ENCODE measurements around the gene TINAG. TPM values are rescaled to one million over a fixed set of nuclear protein-coding genes. Genes with fewer than 3 reads are reported as not detected.
A peak's percentile ranks its signal among the peaks of the same experiment; 100 is the strongest.

Gene TINAG
- total RNA-seq, 1 experiment from 2014 or later = not detected

DNA sequence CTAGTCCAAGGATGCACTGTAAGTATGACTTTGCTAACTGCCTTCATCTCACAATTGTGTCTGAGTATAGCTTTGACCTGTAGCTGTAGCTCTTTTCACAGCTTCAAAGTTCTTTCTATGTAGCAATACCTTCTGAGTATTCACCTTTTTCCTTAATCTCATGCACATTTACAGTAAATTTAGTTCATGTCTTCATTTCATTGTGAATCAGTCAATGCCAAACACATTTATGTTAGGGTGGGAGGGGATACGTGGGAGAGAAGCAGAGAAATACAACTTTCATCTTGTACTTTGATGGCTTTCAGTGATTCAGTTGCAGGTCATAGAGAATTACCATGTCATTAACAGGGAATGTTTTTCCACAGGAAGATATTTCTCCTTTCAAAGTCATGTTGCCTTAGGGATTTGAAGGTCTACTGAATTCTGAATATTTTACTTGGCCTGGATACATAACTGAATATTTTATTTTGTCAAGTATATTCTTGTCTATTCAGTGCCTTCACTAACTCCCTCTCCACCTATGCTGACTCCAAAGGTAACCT is 119.2 kb downstream of the TINAG start:
- H3K9me2 ChIP-seq (ENCODE audit: insufficient read depth) = no peaks in the 10 kb centered on the region
- intact Hi-C loops (cut with micrococcal nuclease) = no loop called here
- TF ChIP-seq MAX (IDR thresholded peaks at IDR 0.05) (no peak), POLR2AphosphoS5 (IDR thresholded peaks at IDR 0.05; ENCODE audit: low read depth, low read length) (no peak)
- no peak overlapping the region for H2AFZ ChIP-seq (ENCODE audit: low read depth, low read length, poor library complexity, severe bottlenecking)
- no peak for ATAC-seq
- no peak for DNase-seq (ENCODE audit: low read depth, low spot score)
- no TSS peak for BruUV-seq (replicated peaks)
- no peaks in the 10 kb centered on the region for H3K79me2 ChIP-seq (ENCODE audit: insufficient read depth, low read length)
- no peak overlapping the region for H3K4me2 ChIP-seq (ENCODE audit: low read length)
- H3K36me3 ChIP-seq (ENCODE audit: control insufficient read depth in 1 of 2, insufficient read depth in 2 of 2, low read length in 2 of 2) = no peaks in the 10 kb centered on the region
- H4K20me1 ChIP-seq (ENCODE audit: insufficient read depth) = no peaks in the 10 kb centered on the region
- ChIA-PET POLR2A (no interaction called here), CTCF (no interaction called here), RAD21 (ENCODE audit: low non-redundant PET in 1 of 2, low total read pairs in 2 of 2, uncharacterized antibody in 2 of 2, unreplicated experiment in 2 of 2) (no interaction called here)
- H3K4me3 ChIP-seq (replicated peaks in 1 of 2; ENCODE audit: low read depth in 1 of 2, low read length in 2 of 2) = no peak overlapping the region
- H3K4me1 ChIP-seq (ENCODE audit: control insufficient read depth in 1 of 2, insufficient read depth in 2 of 2, low read length in 2 of 2) = no peaks in the 10 kb centered on the region
- no peaks in the 10 kb centered on the region for H3K9me3 ChIP-seq (ENCODE audit: control insufficient read depth in 1 of 2, insufficient read depth in 1 of 2, low read depth in 1 of 2, low read length in 2 of 2)
- H3K9ac ChIP-seq (ENCODE audit: low read length) = no peak overlapping the region
- H3K27ac ChIP-seq (ENCODE audit: low read depth, low read length) = no peak overlapping the region
- H3K27me3 ChIP-seq (ENCODE audit: insufficient read depth, low read length) = no peaks in the 10 kb centered on the region

GRCh38 chr6:54428431-54428830 is 120.2 kb downstream of the TINAG start:
- ChIA-PET POLR2A (no interaction called here), CTCF (no interaction called here), RAD21 (ENCODE audit: low non-redundant PET in 1 of 2, low total read pairs in 2 of 2, uncharacterized antibody in 2 of 2, unreplicated experiment in 2 of 2) (no interaction called here)
- H3K4me3 ChIP-seq (replicated peaks in 1 of 2; ENCODE audit: low read depth in 1 of 2, low read length in 2 of 2) = no peak overlapping the region
- H3K9me3 ChIP-seq (ENCODE audit: control insufficient read depth in 1 of 2, insufficient read depth in 1 of 2, low read depth in 1 of 2, low read length in 2 of 2) = no peaks in the 10 kb centered on the region
- peak overlapping the region; percentile 73 for H2AFZ ChIP-seq (ENCODE audit: low read depth, low read length, poor library complexity, severe bottlenecking)
- no peaks in the 10 kb centered on the region for H3K27me3 ChIP-seq (ENCODE audit: insufficient read depth, low read length)
- intact Hi-C loops (cut with micrococcal nuclease) = no loop called here
- no peaks in the 10 kb centered on the region for H3K9me2 ChIP-seq (ENCODE audit: insufficient read depth)
- no peaks in the 10 kb centered on the region for H3K36me3 ChIP-seq (ENCODE audit: control insufficient read depth in 1 of 2, insufficient read depth in 2 of 2, low read length in 2 of 2)
- no peak overlapping the region for H3K9ac ChIP-seq (ENCODE audit: low read length)
- H4K20me1 ChIP-seq (ENCODE audit: insufficient read depth) = no peaks in the 10 kb centered on the region
- H3K27ac ChIP-seq (ENCODE audit: low read depth, low read length) = no peak overlapping the region
- TF ChIP-seq SIN3A (IDR thresholded peaks at IDR 0.05; ENCODE audit: low read depth) = no peak
- no peaks in the 10 kb centered on the region for H3K79me2 ChIP-seq (ENCODE audit: insufficient read depth, low read length)
- ATAC-seq (no peak), DNase-seq (ENCODE audit: low read depth, low spot score) (no peak)
- BruUV-seq (replicated peaks) = no TSS peak
- H3K4me2 ChIP-seq (ENCODE audit: low read length) = no peak overlapping the region
- H3K4me1 ChIP-seq (ENCODE audit: control insufficient read depth in 1 of 2, insufficient read depth in 2 of 2, low read length in 2 of 2) = no peaks in the 10 kb centered on the region

- no peak for DNase-seq (ENCODE audit: low read depth, low spot score)
- Histone ChIP-seq H3K4me3 (replicated peaks in 1 of 2; ENCODE audit: low read depth in 1 of 2, low read length in 2 of 2) (no peak overlapping the region), H2AFZ (ENCODE audit: low read depth, low read length, poor library complexity, severe bottlenecking) (no peak overlapping the region), H3K79me2 (ENCODE audit: insufficient read depth, low read length) (no peaks in the 10 kb centered on the region), H3K9me2 (ENCODE audit: insufficient read depth) (no peaks in the 10 kb centered on the region), H3K9me3 (ENCODE audit: control insufficient read depth in 1 of 2, insufficient read depth in 1 of 2, low read depth in 1 of 2, low read length in 2 of 2) (no peaks in the 10 kb centered on the region), H3K36me3 (ENCODE audit: control insufficient read depth in 1 of 2, insufficient read depth in 2 of 2, low read length in 2 of 2) (no peaks in the 10 kb centered on the region), H3K4me2 (ENCODE audit: low read length) (no peak overlapping the region), H3K4me1 (ENCODE audit: control insufficient read depth in 1 of 2, insufficient read depth in 2 of 2, low read length in 2 of 2) (no peaks in the 10 kb centered on the region), H3K27me3 (ENCODE audit: insufficient read depth, low read length) (no peaks in the 10 kb centered on the region), H3K27ac (ENCODE audit: low read depth, low read length) (no peak overlapping the region), H4K20me1 (ENCODE audit: insufficient read depth) (no peaks in the 10 kb centered on the region), H3K9ac (ENCODE audit: low read length) (no peak overlapping the region)
- TF ChIP-seq POLR2A (IDR thresholded peaks at IDR 0.05; ENCODE audit: borderline replicate concordance, extremely low read depth, insufficient read depth, insufficient read length) (no peak), POLR2AphosphoS5 (IDR thresholded peaks at IDR 0.05; ENCODE audit: low read depth, low read length) (no peak), ZNF274 (IDR thresholded peaks at IDR 0.05; ENCODE audit: low read depth, low read length) (no peak), ZFX (IDR thresholded peaks at IDR 0.05) (no peak), FOSL1 (IDR thresholded peaks at IDR 0.05; ENCODE audit: low read depth) (no peak), EZH2phosphoT487 (IDR thresholded peaks at IDR 0.05; ENCODE audit: borderline replicate concordance) (no peak), SIN3A (IDR thresholded peaks at IDR 0.05; ENCODE audit: low read depth) (no peak), CTCF (IDR thresholded peaks at IDR 0.05 in 2 of 3, conservative IDR thresholded peaks at IDR 0.05 in 1 of 3; ENCODE audit: borderline replicate concordance in 1 of 3, insufficient read depth in 1 of 3, low read depth in 2 of 3, low read length in 2 of 3) (no peak), ATF3 (IDR thresholded peaks at IDR 0.05) (no peak)
- no peak for ATAC-seq
- intact Hi-C loops (cut with micrococcal nuclease) = no loop called here
- POLR2A ChIA-PET = no interaction called here
- RAD21 ChIA-PET (ENCODE audit: low non-redundant PET in 1 of 2, low total read pairs in 2 of 2, uncharacterized antibody in 2 of 2, unreplicated experiment in 2 of 2) = no interaction called here
- CTCF ChIA-PET = no interaction called here
- no TSS peak for BruUV-seq (replicated peaks)
Observed at GRCh38 chr6:54431466-54431865, 123.2 kb downstream of the TINAG start.

Measured in HCT116 (cell line).